GM18511 (cell line): ENCODE measurements around the gene AMBRA1.
"Not testable (repeated sequence)": the region's sequence is repeated elsewhere in the genome, so short reads cannot be mapped to it uniquely, and the experiment has no call there.

Experiments
- ATAC-seq: cut with Tn5 transposase; IDR thresholded peaks from one replicate; pipeline ENCODE4 v1.9.1; 2021; ENCODE audit warnings: mild to moderate bottlenecking, moderate library complexity; ENCODE audit not compliant: unreplicated experiment

Gene AMBRA1

GRCh38 chr11:46588131-46588530 lies 5.7 kb downstream of the AMBRA1 start:
- ATAC-seq, result no peak

GRCh38 chr11:46583513-46583912 lies 10.3 kb downstream of the AMBRA1 start:
- not testable (repeated sequence) for ATAC-seq

- ATAC-seq, result no peak
These were observed 11.2 kb downstream of the AMBRA1 start for GRCh38 chr11:46582588-46582987.

DNA sequence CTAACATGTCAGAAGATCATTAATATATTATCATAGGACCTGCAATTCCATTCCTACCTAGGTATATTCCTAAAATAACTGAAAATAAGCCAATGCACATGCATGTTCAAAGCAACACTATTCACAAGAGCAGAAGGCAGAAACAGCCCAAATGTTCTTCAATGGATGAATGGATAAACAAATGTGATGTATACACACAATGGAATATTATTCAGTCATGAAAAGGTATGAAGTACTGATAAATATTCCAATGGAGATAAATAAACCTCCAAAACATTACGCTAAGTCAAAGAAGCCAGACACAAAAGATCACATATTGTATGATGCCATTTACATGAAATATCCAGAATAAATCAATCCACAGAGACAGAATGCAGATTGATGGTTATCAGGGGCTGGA lies 16.8 kb downstream of the AMBRA1 start:
- no peak for ATAC-seq

GRCh38 chr11:46574656-46575055 lies 19.2 kb downstream of the AMBRA1 start:
- ATAC-seq, result no peak

GRCh38 chr11:46570790-46571398 lies 22.9 kb downstream of the AMBRA1 start:
- no peak for ATAC-seq

- ATAC-seq, result no peak
These were observed 28.5 kb downstream of the AMBRA1 start for GRCh38 chr11:46565232-46565840.

DNA sequence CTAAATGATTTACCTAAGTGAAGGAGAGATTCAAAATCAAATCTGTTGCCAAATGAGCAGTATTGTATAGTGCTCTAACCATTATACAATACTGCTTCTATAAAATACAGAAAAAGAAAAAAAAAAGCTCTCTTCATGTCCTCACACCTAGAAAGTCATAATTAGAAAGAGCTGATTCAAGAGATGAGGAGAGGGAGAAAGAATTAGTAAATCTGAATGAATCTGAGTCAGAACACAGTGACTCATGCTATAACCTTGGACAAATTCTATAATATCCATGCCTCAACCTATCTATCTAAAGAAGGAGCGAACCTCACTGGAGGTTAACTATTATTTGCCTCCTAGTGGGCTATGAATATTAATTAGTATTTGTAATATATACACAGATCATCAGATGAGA lies 29.4 kb downstream of the AMBRA1 start:
- ATAC-seq, result no peak

GRCh38 chr11:46562527-46562926 lies 31.3 kb downstream of the AMBRA1 start:
- no peak for ATAC-seq

- ATAC-seq, result peak; percentile 69
These were observed 33.4 kb downstream of the AMBRA1 start for GRCh38 chr11:46560300-46560991.

- ATAC-seq, result no peak
These were observed 34.0 kb downstream of the AMBRA1 start for GRCh38 chr11:46559815-46560214.

DNA sequence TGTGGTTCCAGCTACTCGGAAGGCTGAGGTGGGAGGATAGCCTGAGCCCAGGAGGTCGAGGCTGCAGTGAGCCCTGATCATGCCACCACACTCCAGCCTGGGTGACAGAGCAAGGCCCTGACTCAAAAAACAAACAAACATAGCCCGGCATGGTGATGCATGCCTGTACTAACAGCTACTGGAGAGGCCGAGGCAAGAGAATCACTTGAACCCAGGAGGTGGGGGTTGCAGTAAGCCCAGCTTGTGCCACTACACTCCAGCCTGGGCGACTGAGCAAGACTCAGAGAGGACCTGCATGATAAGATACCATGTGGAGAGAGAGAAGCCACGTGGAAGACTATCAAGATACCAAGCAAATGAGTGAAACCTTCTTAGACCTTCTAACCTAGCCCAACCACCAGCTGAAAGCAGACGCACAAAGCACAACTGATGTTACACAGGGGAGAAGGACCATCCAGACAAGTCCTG lies 36.1 kb downstream of the AMBRA1 start:
- no peak for ATAC-seq

- ATAC-seq, result peak; percentile 66
These were observed 38.4 kb downstream of the AMBRA1 start for GRCh38 chr11:46555267-46556054.

DNA sequence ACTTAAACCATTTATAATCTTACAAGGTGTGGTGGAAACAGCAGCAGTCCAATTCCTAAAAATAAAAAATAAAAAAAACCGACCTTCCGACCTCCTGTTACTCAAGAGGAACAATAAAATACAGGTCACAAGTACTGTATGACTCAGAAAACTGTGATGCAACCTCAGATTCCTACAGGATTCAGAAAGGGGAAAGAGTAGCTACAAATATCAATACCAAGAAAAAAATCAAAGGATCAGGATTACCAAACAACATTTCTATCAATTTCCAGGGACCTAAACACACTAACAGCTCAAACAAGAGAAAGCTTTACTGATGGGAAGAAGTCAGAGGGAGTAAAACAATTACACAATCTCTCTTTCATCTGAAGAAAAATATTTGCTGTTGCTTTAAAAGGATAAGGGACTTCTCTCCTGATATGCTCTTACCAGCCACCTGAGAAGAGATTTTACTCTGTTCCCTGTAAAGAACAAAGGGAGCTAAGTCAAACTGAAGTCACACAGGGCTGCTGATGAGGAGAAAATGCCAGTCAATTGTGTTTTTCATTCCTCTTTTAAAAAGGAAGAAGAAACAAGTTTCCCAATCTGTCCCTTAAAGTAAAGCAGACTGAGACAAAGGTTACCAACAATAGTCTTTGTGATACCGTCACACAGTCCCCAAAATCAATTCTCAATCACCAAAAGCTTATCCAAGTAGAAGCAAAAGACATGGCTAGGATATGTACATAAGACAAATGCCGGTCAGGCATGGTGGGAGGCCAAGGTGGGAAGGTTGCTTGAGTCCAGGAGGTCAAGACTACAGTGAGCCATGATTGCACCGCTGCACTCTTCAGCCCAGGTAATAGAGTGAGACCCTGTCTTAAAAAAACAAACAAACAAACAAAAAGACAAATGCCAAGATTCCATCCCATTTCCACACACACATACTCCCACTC lies 39.3 kb downstream of the AMBRA1 start:
- no peak for ATAC-seq

DNA sequence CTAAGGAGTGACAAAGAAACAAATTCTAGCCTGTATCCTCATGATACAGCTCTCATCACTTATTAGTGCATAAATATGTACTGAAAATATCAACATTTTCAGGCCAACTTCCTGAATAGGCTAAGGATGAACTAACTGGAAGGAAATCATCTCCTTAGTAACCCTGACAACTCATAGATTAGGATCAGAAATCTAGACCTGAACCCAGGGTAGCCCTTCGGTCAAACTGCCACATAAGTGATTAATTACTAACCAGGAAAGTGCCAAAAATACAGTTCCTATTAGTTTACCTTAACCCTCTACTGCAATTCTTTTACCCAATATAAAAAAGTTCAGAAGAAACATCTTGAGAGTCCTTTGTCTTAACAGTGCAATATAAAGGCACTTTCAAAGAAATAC lies 40.0 kb downstream of the AMBRA1 start:
- no peak for ATAC-seq

- ATAC-seq, result no peak
These were observed 42.6 kb downstream of the AMBRA1 start for GRCh38 chr11:46551261-46551660.

DNA sequence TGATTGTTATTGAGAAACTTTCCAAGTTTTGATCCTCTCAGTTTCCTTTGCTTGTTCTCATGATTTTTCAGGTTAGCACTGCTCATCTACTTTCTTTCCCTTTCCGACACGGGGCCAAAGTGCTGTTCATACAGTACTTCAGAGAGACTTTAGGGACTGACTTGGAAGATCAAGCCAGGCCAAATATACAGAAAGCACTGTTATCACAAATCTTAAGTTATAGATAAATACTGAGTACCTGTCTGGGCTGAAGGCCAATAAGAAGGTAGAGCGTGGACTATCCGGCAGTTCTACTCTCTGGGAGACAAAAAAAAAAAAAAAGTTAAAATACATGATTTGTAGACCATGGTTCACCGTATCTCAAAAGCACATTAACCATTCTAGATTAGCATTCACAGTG lies 46.2 kb downstream of the AMBRA1 start:
- ATAC-seq, result no peak

DNA sequence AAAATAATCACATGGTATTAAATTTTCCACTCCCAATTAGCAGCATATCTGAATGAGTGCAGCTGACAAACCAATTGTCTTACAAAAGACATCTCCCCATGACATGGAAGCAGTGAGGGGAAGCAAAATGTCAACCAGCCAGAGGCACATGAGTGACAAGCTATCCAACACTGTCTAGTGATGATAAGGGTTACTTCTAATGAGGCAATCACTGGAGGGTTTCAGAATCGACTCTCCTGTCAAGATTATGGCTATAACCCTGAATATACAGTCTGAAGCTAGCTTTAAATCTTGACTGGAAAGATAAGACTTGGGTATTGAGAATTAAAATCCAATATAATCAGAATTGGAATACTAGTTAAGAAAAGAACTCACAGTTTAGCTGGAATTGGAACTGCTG lies 50.3 kb downstream of the AMBRA1 start:
- no peak for ATAC-seq

DNA sequence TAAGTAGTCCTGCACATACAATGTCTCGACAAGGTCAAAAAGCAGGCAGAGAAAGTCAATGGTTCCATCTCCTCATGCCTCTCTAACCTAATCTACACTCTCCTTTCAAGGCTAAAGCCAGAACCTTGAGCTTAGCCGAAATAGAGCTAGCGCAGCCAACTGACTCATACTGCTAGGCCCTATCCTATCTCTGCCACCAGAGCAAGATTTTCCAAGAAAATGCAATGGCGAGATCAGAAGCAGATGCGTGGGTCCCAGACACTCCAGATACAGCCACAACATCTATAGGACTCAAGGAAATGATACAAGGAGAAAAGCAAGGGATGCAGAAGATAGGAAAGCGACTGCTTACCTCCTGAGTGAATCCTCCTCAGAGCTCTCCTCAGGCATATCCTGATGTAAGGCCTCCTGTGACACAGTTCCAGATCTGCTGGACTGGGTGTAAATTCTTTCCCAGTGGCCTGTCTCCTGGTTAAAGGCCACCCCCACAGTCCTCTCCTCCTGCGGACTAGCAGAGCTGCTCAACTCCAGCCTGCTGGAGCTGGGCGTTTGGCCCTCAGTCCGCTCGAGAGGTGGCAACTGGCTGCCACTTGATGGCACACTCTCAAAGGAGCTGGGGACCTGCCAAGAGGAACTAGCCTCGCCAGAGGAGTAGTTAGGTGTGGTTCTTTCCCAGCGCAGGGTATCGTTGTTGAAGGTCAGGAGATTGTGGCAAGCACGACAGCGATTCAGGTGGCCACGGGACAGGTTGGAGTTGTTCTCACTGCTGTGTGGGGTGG lies 52.0 kb downstream of the AMBRA1 start:
- no peak for ATAC-seq

DNA sequence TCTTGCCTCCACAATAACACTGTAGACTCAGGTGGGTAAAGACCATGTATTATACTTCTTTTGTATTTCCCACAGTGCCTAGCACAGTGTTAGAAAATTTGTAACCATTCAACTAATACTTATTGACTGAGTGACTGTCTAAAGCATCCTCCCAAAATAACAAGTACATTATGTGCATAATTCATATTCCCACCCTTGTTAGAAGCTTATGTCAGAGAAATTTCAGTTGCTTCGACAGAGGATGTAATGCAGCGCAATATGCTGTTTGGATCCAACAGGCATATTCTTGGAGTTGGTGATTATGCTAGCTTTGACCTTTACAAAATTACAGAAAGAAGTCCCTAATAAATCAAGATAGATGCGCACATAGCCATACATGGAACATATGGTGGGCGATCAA lies 53.0 kb downstream of the AMBRA1 start:
- ATAC-seq, result no peak
